ENCODE measurements around the gene NHLRC4. TPM values are rescaled to one million over a fixed set of nuclear protein-coding genes. Genes with fewer than 3 reads are reported as not detected.

The NHLRC4 gene
- total RNA-seq, 1 donor from 2014 or later = 0.74 TPM

GRCh38 chr16:525123-525519, 41.7 kb upstream of the NHLRC4 start:
- DNase-seq (ENCODE audit: extremely low spot score in 2 of 2) = no peak
- Histone ChIP-seq H3K36me3 (peaks cover 0 to 11% of the 10 kb centered on the region in 2 donors), H3K4me1 (peaks cover 51% of the 10 kb centered on the region), H3K4me3 (no peak overlapping the region), H3K27me3 (no peaks in the 10 kb centered on the region), H3K27ac (peak overlapping the region; percentile 98), H3K9me3 (no peaks in the 10 kb centered on the region)
- TF ChIP-seq, protein P1, sequence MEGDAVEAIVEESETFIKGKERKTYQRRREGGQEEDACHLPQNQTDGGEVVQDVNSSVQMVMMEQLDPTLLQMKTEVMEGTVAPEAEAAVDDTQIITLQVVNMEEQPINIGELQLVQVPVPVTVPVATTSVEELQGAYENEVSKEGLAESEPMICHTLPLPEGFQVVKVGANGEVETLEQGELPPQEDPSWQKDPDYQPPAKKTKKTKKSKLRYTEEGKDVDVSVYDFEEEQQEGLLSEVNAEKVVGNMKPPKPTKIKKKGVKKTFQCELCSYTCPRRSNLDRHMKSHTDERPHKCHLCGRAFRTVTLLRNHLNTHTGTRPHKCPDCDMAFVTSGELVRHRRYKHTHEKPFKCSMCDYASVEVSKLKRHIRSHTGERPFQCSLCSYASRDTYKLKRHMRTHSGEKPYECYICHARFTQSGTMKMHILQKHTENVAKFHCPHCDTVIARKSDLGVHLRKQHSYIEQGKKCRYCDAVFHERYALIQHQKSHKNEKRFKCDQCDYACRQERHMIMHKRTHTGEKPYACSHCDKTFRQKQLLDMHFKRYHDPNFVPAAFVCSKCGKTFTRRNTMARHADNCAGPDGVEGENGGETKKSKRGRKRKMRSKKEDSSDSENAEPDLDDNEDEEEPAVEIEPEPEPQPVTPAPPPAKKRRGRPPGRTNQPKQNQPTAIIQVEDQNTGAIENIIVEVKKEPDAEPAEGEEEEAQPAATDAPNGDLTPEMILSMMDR (IDR thresholded peaks at IDR 0.05) = no peak
- TF ChIP-seq POLR2AphosphoS5 (IDR thresholded peaks at IDR 0.05; ENCODE audit: insufficient read depth in 1 of 2, low read depth in 1 of 2) (no peak), POLR2A (IDR thresholded peaks at IDR 0.05) (no peak)
- intact Hi-C loops (cut with DNase I) = no loop called here

GRCh38 chr16:525520-526180, 41.2 kb upstream of the NHLRC4 start:
- intact Hi-C loops (cut with DNase I) = no loop called here
- no peaks in the 10 kb centered on the region for H3K9me3 ChIP-seq
- peaks cover 56% of the 10 kb centered on the region for H3K4me1 ChIP-seq
- H3K4me3 ChIP-seq = peak overlapping the region; percentile 82 to 96
- DNase-seq (ENCODE audit: extremely low spot score in 2 of 2) = no peak
- peak overlapping the region; percentile 98 for H3K27ac ChIP-seq
- H3K27me3 ChIP-seq = no peaks in the 10 kb centered on the region
- TF ChIP-seq, protein P1 (IDR thresholded peaks at IDR 0.05) = no peak
- TF ChIP-seq POLR2A (IDR thresholded peaks at IDR 0.05) (no peak), POLR2AphosphoS5 (IDR thresholded peaks at IDR 0.05; ENCODE audit: insufficient read depth in 1 of 2, low read depth in 1 of 2) (peak in 1 of 2 donors; percentile 67)
- H3K36me3 ChIP-seq = peaks cover 0 to 6% of the 10 kb centered on the region in 2 donors

DNA sequence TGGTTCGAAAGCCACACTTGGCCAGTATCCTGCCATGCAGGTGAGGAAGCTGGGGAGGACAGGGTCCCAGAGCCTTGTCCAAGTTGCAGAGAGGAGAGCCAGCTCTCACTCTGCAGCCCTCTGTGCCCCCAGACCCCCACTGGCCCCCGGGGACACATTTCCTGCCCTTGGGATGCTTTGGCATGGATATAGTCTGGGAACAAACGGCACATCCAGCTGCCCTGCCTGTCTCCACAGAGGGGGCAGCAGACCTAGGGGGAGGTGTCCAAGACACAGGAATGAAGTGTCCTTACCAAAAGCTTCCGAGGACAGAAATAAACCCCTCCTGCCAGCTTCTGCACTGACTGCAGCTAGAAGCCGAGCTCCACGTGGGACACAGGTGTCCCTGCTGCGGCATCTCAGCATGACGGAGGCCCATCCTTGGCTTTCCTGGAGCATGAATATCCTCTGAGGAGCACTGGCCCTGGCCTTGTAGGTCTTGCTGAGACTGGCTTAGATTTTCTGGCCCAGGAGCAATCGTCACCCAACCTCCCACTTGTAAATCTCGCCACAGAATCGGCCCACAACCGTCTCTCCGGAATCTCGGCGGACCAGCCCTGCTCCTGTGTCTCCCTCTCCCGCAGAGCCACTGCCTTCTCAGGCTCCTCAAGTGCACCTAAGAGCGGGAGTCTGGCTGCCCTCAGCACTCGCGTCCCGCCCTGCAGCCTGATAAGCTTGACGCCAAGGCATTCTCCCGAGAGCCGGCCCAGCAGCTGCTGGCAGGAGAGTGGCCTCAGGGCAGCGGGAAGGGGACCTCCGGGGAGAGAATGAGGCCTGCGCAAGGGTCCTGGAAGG, 40.4 kb upstream of the NHLRC4 start:
- TF ChIP-seq POLR2A (IDR thresholded peaks at IDR 0.05) = no peak
- no peak for TF ChIP-seq POLR2AphosphoS5 (IDR thresholded peaks at IDR 0.05; ENCODE audit: insufficient read depth in 1 of 2, low read depth in 1 of 2)
- TF ChIP-seq, protein P1 (IDR thresholded peaks at IDR 0.05) = no peak
- H3K36me3 ChIP-seq = no peaks in the 10 kb centered on the region
- no peaks in the 10 kb centered on the region for H3K9me3 ChIP-seq
- H3K27ac ChIP-seq = peak overlapping the region; percentile 98
- peak overlapping the region; percentile 82 to 96 for H3K4me3 ChIP-seq
- peaks cover 63% of the 10 kb centered on the region for H3K4me1 ChIP-seq
- H3K27me3 ChIP-seq = no peaks in the 10 kb centered on the region
- intact Hi-C loops (cut with DNase I) = no loop called here
- no peak for DNase-seq (ENCODE audit: extremely low spot score in 2 of 2)

GRCh38 chr16:527015-527903, 39.5 kb upstream of the NHLRC4 start, which contains the start of gene CAPN15:
CAPN15 (plus strand) TSS chr16:527712; CDS start chr16:546839, 19,127 bp downstream.
- TF ChIP-seq POLR2A (IDR thresholded peaks at IDR 0.05) (peak in 1 of 2 donors; percentile 84), POLR2AphosphoS5 (IDR thresholded peaks at IDR 0.05; ENCODE audit: insufficient read depth in 1 of 2, low read depth in 1 of 2) (peak in 1 of 2 donors; percentile 75)
- TF ChIP-seq, protein P1 (IDR thresholded peaks at IDR 0.05) = peak in 1 of 3 experiments; percentile 35
- intact Hi-C loops (cut with DNase I) = no loop called here

More at GRCh38 chr16:527015-527903, 39.5 kb upstream of the NHLRC4 start, which contains the start of gene CAPN15:
- Histone ChIP-seq H3K27me3 (no peaks in the 10 kb centered on the region), H3K9me3 (no peaks in the 10 kb centered on the region), H3K27ac (peak within 1 kb of the TSS; percentile 98), H3K36me3 (no peaks in the 10 kb centered on the region), H3K4me3 (peak within 1 kb of the TSS; percentile 82 to 96), H3K4me1 (peaks cover 63% of the 10 kb centered on the region)
- DNase-seq (ENCODE audit: extremely low spot score in 2 of 2) = peak in 1 of 2 donors; percentile 92

Measured in vagina (tissue), 2 donors.